CD4-positive, alpha-beta T cell (primary cell): ENCODE results near the gene MKI67. TPM values are rescaled to one million over a fixed set of nuclear protein-coding genes. Genes with fewer than 3 reads are reported as not detected.

Experiments
- ATAC-seq: fragments of 200-7000 bp; cut with Tn5 transposase; one replicate; pipeline ENCODE4 v1.10.0; 2022; ENCODE audit warnings: mild to moderate bottlenecking; ENCODE audit not compliant: poor library complexity
- CTCF ChIA-PET: fragments of 350-600 bp; sonication (Branson Sonifier 250); formaldehyde crosslinking; loops from one replicate; lab custom pipeline; 2021; ENCODE audit warnings: antibody characterized with exemption, inconsistent platforms; lab: Charles Lee
- POLR2A ChIA-PET: fragments of 350-600 bp; sonication (Branson Sonifier 250); formaldehyde crosslinking; loops from one replicate; lab custom pipeline; 2021; ENCODE audit warnings: antibody characterized with exemption, inconsistent platforms; lab: Charles Lee
- DNase-seq, 14 experiments: peaks; one replicate each; pipeline ENCODE4 v3.0.0-alpha.2; 2013 to 2020; ENCODE audit warnings: mixed read lengths in 2 of 14
- H3K27ac ChIP-seq, 2 donors: one replicate each; pipeline versions ENCODE4 v1.5.1 to v1.7.0; 2013; ENCODE audit warnings: low read length in 2 of 2, low read depth in 1 of 2, mild to moderate bottlenecking in 1 of 2
- H3K27me3 ChIP-seq, 2 experiments: 1 replicate in 1 of 2; 2 replicates in 1 of 2; pipeline versions ENCODE4 v1.6.1 to v1.7.0; 2013; ENCODE audit warnings: low read length in 2 of 2, control low read depth in 1 of 2, mild to moderate bottlenecking in 1 of 2, moderate library complexity in 1 of 2; ENCODE audit not compliant: insufficient read depth in 2 of 2, control insufficient read depth in 1 of 2
- H3K36me3 ChIP-seq: one replicate; pipeline ENCODE4 v1.6.1; 2013; ENCODE audit warnings: low read length, control low read depth; ENCODE audit not compliant: insufficient read depth
- H3K4me1 ChIP-seq: one replicate; pipeline ENCODE4 v1.6.1; 2013; ENCODE audit warnings: low read length, control low read depth; ENCODE audit not compliant: insufficient read depth
- H3K4me3 ChIP-seq: one replicate; pipeline ENCODE4 v1.5.1; 2013; ENCODE audit warnings: mild to moderate bottlenecking, low read length, moderate library complexity
- H3K9me3 ChIP-seq, 2 experiments: 1 replicate in 1 of 2; 2 replicates in 1 of 2; pipeline versions ENCODE4 v1.6.1 to v1.7.0; 2013; ENCODE audit warnings: low read length in 2 of 2, mild to moderate bottlenecking in 2 of 2, control low read depth in 1 of 2, moderate library complexity in 1 of 2; ENCODE audit not compliant: control insufficient read depth in 1 of 2, insufficient read depth in 1 of 2
- H3K27ac Mint-ChIP-seq: one replicate; pipeline ENCODE4 v1.8.0; 2020; ENCODE audit warnings: mixed read lengths
- H3K27me3 Mint-ChIP-seq: one replicate; pipeline ENCODE4 v1.8.0; 2021; ENCODE audit warnings: mixed read lengths
- H3K36me3 Mint-ChIP-seq: one replicate; pipeline ENCODE4 v1.8.0; 2021; ENCODE audit warnings: low read depth, mixed read lengths
- H3K4me1 Mint-ChIP-seq: one replicate; pipeline ENCODE4 v1.8.0; 2021; ENCODE audit warnings: low read depth, mixed read lengths
- H3K4me3 Mint-ChIP-seq: one replicate; pipeline ENCODE4 v1.8.0; 2020; ENCODE audit warnings: mild to moderate bottlenecking, mixed read lengths
- H3K9me3 Mint-ChIP-seq: one replicate; pipeline ENCODE4 v1.8.0; 2020; ENCODE audit warnings: mixed read lengths
- intact Hi-C, 2 experiments: fragments of 100-400 bp; cut with DNase I in 1 of 2; cut with micrococcal nuclease in 1 of 2; formaldehyde crosslinking; loops; one replicate each; pipeline versions ENCODE4 v1.15.1 to v1.9.0; 2023 to 2025; cut with DNase I, micrococcal nuclease
- total RNA-seq, 174 experiments: library from RNA in 2 of 174; stranded (reverse) in 2 of 174; gene quantifications; one replicate each; pipeline ENCODE4 v1.2.3 and lab custom pipeline; 2021 to 2026
- TF ChIP-seq, protein P1 (sequence below): fragments of 200-600 bp; IDR thresholded peaks from one replicate; pipeline ENCODE4 v1.8.0; 2022; ENCODE audit warnings: antibody characterized with exemption, mild to moderate bottlenecking

MKI67 gene
- total RNA-seq, 2 experiments from 2014 or later, result 0.92 to 1.2 TPM

DNA sequence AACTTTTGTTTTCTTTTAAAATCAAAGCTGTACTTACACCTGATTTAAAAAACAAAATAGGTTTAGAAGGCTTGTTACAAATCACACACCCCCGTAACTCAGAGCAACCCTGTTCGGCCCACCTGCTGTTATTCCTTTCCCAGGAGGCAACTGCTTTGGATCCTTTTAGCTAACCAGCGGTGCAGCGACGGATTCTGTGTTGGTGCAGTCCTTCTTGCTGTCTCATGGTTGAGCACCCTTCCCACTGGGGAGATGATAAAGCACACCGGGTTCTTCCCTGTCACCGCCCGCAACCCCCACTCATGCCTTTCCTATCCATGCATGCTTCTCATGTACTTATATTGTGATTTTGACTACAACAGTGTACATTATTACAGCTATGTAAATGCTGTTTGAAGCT lies 24.8 kb upstream of the MKI67 start:
- Mint-ChIP-seq H3K27ac (no peak overlapping the region), H3K4me3 (peak overlapping the region; percentile 46), H3K4me1 (no peaks in the 10 kb centered on the region), H3K27me3 (no peaks in the 10 kb centered on the region), H3K36me3 (no peaks in the 10 kb centered on the region), H3K9me3 (no peaks in the 10 kb centered on the region)
- peaks cover 11% of the 10 kb centered on the region for H3K4me1 ChIP-seq
- intact Hi-C loops, result loop anchor here in 1 of 2 experiments (2.0 to 5.0 kb wide), 6 partner anchors 60 to 589 kb away; no protein-coding TSS in a partner anchor
- CTCF ChIA-PET, result interaction anchor here (0.7 to 2.1 kb wide), 7 partner anchors 14 to 244 kb away, joined by 3 to 6 read pairs (median 4); partner anchors contain the start of gene PTPRE
- no peaks in the 10 kb centered on the region for H3K9me3 ChIP-seq
- POLR2A ChIA-PET, result no interaction called here
- no peak overlapping the region for H3K4me3 ChIP-seq
- peaks cover 0 to 2% of the 10 kb centered on the region in 2 experiments for H3K27me3 ChIP-seq
- ATAC-seq (no peak), DNase-seq (peak in 1 of 14 experiments; percentile 22)
- no peaks in the 10 kb centered on the region for H3K36me3 ChIP-seq
- TF ChIP-seq, protein P1, sequence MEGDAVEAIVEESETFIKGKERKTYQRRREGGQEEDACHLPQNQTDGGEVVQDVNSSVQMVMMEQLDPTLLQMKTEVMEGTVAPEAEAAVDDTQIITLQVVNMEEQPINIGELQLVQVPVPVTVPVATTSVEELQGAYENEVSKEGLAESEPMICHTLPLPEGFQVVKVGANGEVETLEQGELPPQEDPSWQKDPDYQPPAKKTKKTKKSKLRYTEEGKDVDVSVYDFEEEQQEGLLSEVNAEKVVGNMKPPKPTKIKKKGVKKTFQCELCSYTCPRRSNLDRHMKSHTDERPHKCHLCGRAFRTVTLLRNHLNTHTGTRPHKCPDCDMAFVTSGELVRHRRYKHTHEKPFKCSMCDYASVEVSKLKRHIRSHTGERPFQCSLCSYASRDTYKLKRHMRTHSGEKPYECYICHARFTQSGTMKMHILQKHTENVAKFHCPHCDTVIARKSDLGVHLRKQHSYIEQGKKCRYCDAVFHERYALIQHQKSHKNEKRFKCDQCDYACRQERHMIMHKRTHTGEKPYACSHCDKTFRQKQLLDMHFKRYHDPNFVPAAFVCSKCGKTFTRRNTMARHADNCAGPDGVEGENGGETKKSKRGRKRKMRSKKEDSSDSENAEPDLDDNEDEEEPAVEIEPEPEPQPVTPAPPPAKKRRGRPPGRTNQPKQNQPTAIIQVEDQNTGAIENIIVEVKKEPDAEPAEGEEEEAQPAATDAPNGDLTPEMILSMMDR, result no peak
- H3K27ac ChIP-seq, result no peak overlapping the region

DNA sequence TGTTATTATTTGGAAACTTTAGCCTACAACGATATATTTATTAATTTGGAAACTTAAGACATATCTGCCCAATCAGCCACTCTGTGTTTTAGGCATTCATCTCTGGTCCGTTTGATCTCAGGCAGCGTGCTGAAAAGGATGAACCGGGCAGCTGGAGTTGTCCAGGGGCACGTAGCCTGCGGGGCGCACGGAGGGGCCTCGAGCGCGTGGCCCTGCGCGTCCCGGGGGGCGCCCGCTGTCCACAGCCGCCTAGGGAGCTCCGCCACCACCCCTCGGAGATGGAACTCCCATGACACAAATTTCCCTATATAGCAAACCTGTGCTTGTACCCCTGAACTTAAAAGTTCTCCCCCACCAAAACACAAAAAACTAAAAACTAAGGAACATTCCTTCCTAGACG lies 24.3 kb upstream of the MKI67 start:
- ATAC-seq, result no peak
- Mint-ChIP-seq H3K27me3 (no peaks in the 10 kb centered on the region), H3K9me3 (no peaks in the 10 kb centered on the region), H3K27ac (no peak overlapping the region), H3K4me1 (no peaks in the 10 kb centered on the region), H3K4me3 (peak overlapping the region; percentile 69), H3K36me3 (no peaks in the 10 kb centered on the region)
- ChIA-PET POLR2A (no interaction called here), CTCF (interaction anchor here (0.7 to 2.1 kb wide), 7 partner anchors 13 to 243 kb away, joined by 3 to 6 read pairs (median 4); partner anchors contain the start of gene PTPRE)
- peaks cover 11% of the 10 kb centered on the region for H3K4me1 ChIP-seq
- peaks cover 0 to 2% of the 10 kb centered on the region in 2 experiments for H3K27me3 ChIP-seq
- DNase-seq, result peak in 1 of 14 experiments; percentile 22
- H3K9me3 ChIP-seq, result no peaks in the 10 kb centered on the region
- intact Hi-C loops, result loop anchor here in 1 of 2 experiments (1.0 to 5.0 kb wide), 8 partner anchors 25 to 588 kb away; no protein-coding TSS in a partner anchor
- H3K4me3 ChIP-seq, result peak overlapping the region; percentile 73
- H3K36me3 ChIP-seq, result no peaks in the 10 kb centered on the region
- H3K27ac ChIP-seq, result no peak overlapping the region
- TF ChIP-seq, protein P1, result no peak

DNA sequence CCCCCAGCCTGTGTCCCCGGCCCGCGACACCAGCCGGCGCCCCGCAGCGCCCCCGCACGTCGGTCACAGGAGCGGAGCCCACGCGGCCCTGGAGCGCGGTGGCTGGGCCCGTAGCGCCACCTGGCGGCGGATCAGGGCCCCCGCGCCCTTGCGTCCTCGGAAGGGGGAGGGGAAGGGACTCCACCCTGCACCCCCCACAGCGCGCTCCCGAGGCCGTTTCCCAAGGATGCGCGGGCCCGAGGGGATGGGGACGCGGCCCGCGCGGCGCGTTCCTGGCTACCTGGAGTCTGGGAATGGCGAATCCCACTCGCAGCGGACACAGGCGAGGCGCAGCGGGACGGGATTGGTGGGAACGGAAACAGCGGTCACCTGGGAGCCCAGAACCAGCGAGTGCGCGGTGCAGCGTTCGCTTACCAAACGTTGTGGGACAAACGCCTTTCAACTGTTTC lies 23.8 kb upstream of the MKI67 start:
- TF ChIP-seq, protein P1, result peak; percentile 77
- intact Hi-C loops, result loop anchor here in 1 of 2 experiments (1.0 to 5.0 kb wide), 8 partner anchors 25 to 588 kb away; no protein-coding TSS in a partner anchor

More for the DNA sequence above, 23.8 kb upstream of the MKI67 start:
- no peaks in the 10 kb centered on the region for H3K36me3 Mint-ChIP-seq
- POLR2A ChIA-PET, result no interaction called here
- no peaks in the 10 kb centered on the region for H3K4me1 Mint-ChIP-seq
- H3K4me1 ChIP-seq, result peaks cover 11% of the 10 kb centered on the region
- no peaks in the 10 kb centered on the region for H3K9me3 ChIP-seq
- H3K27me3 Mint-ChIP-seq, result no peaks in the 10 kb centered on the region
- peak overlapping the region; percentile 73 for H3K4me3 ChIP-seq
- no peak overlapping the region for H3K27ac ChIP-seq
- no peaks in the 10 kb centered on the region for H3K9me3 Mint-ChIP-seq
- H3K27ac Mint-ChIP-seq, result no peak overlapping the region
- peaks cover 0 to 2% of the 10 kb centered on the region in 2 experiments for H3K27me3 ChIP-seq
- DNase-seq, result peak; percentile 62 to 94 (median 72)
- ATAC-seq, result peak; percentile 98
- H3K36me3 ChIP-seq, result no peaks in the 10 kb centered on the region
- CTCF ChIA-PET, result interaction anchor here (0.7 to 2.1 kb wide), 7 partner anchors 13 to 115 kb away, joined by 3 to 6 read pairs (median 5); no protein-coding TSS in a partner anchor
- H3K4me3 Mint-ChIP-seq, result peak overlapping the region; percentile 69
